Measurements from ENCODE around the gene MBNL3.
"Not testable (repeated sequence)": the region's sequence is repeated elsewhere in the genome, so short reads cannot be mapped to it uniquely, and the experiment has no call there.

MBNL3 gene

GRCh38 chrX:132474544-132475248 is 14.1 kb downstream of the MBNL3 start:
- DNase-seq (ENCODE audit: low read depth), result no peak

- no peak for DNase-seq (ENCODE audit: low read depth)
These were observed 16.4 kb downstream of the MBNL3 start for GRCh38 chrX:132472397-132472796.

GRCh38 chrX:132470831-132471230 is 18.0 kb downstream of the MBNL3 start:
- no peak for DNase-seq (ENCODE audit: low read depth)

- no peak for DNase-seq (ENCODE audit: low read depth)
These were observed 18.7 kb downstream of the MBNL3 start for GRCh38 chrX:132470179-132470578.

GRCh38 chrX:132468454-132468853 is 20.4 kb downstream of the MBNL3 start:
- no peak for DNase-seq (ENCODE audit: low read depth)

- no peak for DNase-seq (ENCODE audit: low read depth)
These were observed 20.8 kb downstream of the MBNL3 start for GRCh38 chrX:132467989-132468388.

GRCh38 chrX:132467026-132467425 is 21.8 kb downstream of the MBNL3 start:
- no peak for DNase-seq (ENCODE audit: low read depth)

GRCh38 chrX:132463411-132463810 is 25.4 kb downstream of the MBNL3 start:
- no peak for DNase-seq (ENCODE audit: low read depth)

- no peak for DNase-seq (ENCODE audit: low read depth)
These were observed 27.0 kb downstream of the MBNL3 start for GRCh38 chrX:132461886-132462285.

GRCh38 chrX:132452911-132453550 is 35.8 kb downstream of the MBNL3 start:
- DNase-seq (ENCODE audit: low read depth), result no peak

GRCh38 chrX:132445909-132446308 is 42.9 kb downstream of the MBNL3 start:
- not testable (repeated sequence) for DNase-seq (ENCODE audit: low read depth)

GRCh38 chrX:132444936-132445335 is 43.9 kb downstream of the MBNL3 start:
- DNase-seq (ENCODE audit: low read depth), result no peak

GRCh38 chrX:132443196-132444135 is 45.4 kb downstream of the MBNL3 start:
- no peak for DNase-seq (ENCODE audit: low read depth)

- no peak for DNase-seq (ENCODE audit: low read depth)
These were observed 46.1 kb downstream of the MBNL3 start for GRCh38 chrX:132442691-132443090.

GRCh38 chrX:132435222-132435621 is 53.6 kb downstream of the MBNL3 start:
- no peak for DNase-seq (ENCODE audit: low read depth)

- DNase-seq (ENCODE audit: low read depth), result no peak
These were observed 55.3 kb downstream of the MBNL3 start for GRCh38 chrX:132433551-132433950.

- no peak for DNase-seq (ENCODE audit: low read depth)
These were observed 55.8 kb downstream of the MBNL3 start for GRCh38 chrX:132433001-132433400.

GRCh38 chrX:132428896-132429295 is 59.9 kb downstream of the MBNL3 start:
- no peak for DNase-seq (ENCODE audit: low read depth)

- no peak for DNase-seq (ENCODE audit: low read depth)
These were observed 62.0 kb downstream of the MBNL3 start for GRCh38 chrX:132426695-132427281.

GRCh38 chrX:132425744-132426318 is 63.0 kb downstream of the MBNL3 start:
- DNase-seq (ENCODE audit: low read depth), result no peak

- no peak for DNase-seq (ENCODE audit: low read depth)
These were observed 65.5 kb downstream of the MBNL3 start for GRCh38 chrX:132423323-132423722.

- no peak for DNase-seq (ENCODE audit: low read depth)
These were observed 73.8 kb downstream of the MBNL3 start for GRCh38 chrX:132415012-132415411.
